B cell (primary cell): ENCODE data around the gene DLX1. TPM values are rescaled to one million over a fixed set of nuclear protein-coding genes. Genes with fewer than 3 reads are reported as not detected.

Experiments used
- ATAC-seq: fragments of 200-7000 bp; cut with Tn5 transposase; one replicate; pipeline ENCODE4 v1.10.0; 2021; ENCODE audit warnings: low read depth, mild to moderate bottlenecking, moderate number of reproducible peaks, moderate library complexity
- CTCF ChIA-PET: fragments of 350-600 bp; sonication (Branson Sonifier 250); formaldehyde crosslinking; loops from one replicate; lab custom pipeline; 2021; ENCODE audit warnings: antibody characterized with exemption, inconsistent platforms; lab: Charles Lee
- POLR2A ChIA-PET: fragments of 350-600 bp; sonication (Branson Sonifier 250); formaldehyde crosslinking; loops from one replicate; lab custom pipeline; 2021; ENCODE audit warnings: antibody characterized with exemption; lab: Charles Lee
- DNase-seq: peaks from one replicate; pipeline ENCODE4 v3.0.0; 2013
- H2AFZ ChIP-seq: 2 replicates; pipeline ENCODE4 v1.6.1; 2012; ENCODE audit warnings: mild to moderate bottlenecking, low read depth, low read length; ENCODE audit not compliant: insufficient read depth, poor library complexity, severe bottlenecking
- H3K27ac ChIP-seq, 2 donors: 1 replicate in 1 of 2; 2 replicates in 1 of 2; pipeline ENCODE4 v1.5.1; 2012 to 2013; ENCODE audit warnings: low read length in 2 of 2, mild to moderate bottlenecking in 2 of 2, moderate library complexity in 1 of 2
- H3K27me3 ChIP-seq, 4 experiments: fragments of 200-600 bp in 1 of 4; sonication (generic) in 1 of 4; replicated peaks in 1 of 4; 1 replicate in 2 of 4; 2 replicates in 2 of 4; pipeline versions ENCODE4 v1.6.1 to v1.7.0; 2013 to 2016; ENCODE audit warnings: low read length in 3 of 4, mild to moderate bottlenecking in 2 of 4, mixed read lengths in 1 of 4, moderate library complexity in 1 of 4; ENCODE audit not compliant: insufficient read depth in 4 of 4, control insufficient read depth in 3 of 4; ENCODE audit errors: control extremely low read depth in 1 of 4
- H3K36me3 ChIP-seq, 2 experiments: replicated peaks in 1 of 2; 1 replicate in 1 of 2; 2 replicates in 1 of 2; pipeline versions ENCODE4 v1.6.1 to v1.7.1; 2013; ENCODE audit warnings: low read length in 1 of 2; ENCODE audit not compliant: insufficient read depth in 2 of 2, control insufficient read depth in 1 of 2; ENCODE audit errors: control extremely low read depth in 1 of 2, extremely low read depth in 1 of 2
- H3K4me1 ChIP-seq, 2 donors: fragments of 200-600 bp in 1 of 2; sonication (generic) in 1 of 2; 1 replicate in 1 of 2; 2 replicates in 1 of 2; pipeline versions ENCODE4 v1.5.1 to v1.6.1; 2013 to 2017; ENCODE audit warnings: low read length in 2 of 2; ENCODE audit not compliant: control insufficient read depth in 2 of 2, insufficient read depth in 2 of 2
- H3K4me2 ChIP-seq: replicated peaks from 2 replicates; pipeline ENCODE3; 2012; ENCODE audit warnings: mild to moderate bottlenecking, low read depth, low read length; ENCODE audit not compliant: poor library complexity, severe bottlenecking
- H3K4me3 ChIP-seq, 5 experiments: fragments of 200-600 bp in 1 of 5; sonication (generic) in 1 of 5; 1 replicate in 3 of 5; 2 replicates in 2 of 5; pipeline versions ENCODE4 v1.5.1 to v1.7.0; 2011 to 2016; ENCODE audit warnings: low read length in 4 of 5, mild to moderate bottlenecking in 4 of 5, low read depth in 2 of 5, control low read depth in 1 of 5, moderate library complexity in 1 of 5; ENCODE audit not compliant: insufficient read depth in 1 of 5; ENCODE audit errors: control extremely low read depth in 1 of 5, extremely low read depth in 1 of 5
- H3K79me2 ChIP-seq: fragments of 200-600 bp; sonication (generic); one replicate; pipeline ENCODE4 v1.6.0; 2016; ENCODE audit warnings: low read length; ENCODE audit not compliant: control insufficient read depth, insufficient read depth
- H3K9ac ChIP-seq: fragments of 200-600 bp; sonication (generic); 2 replicates; pipeline ENCODE4 v1.6.1; 2017; ENCODE audit warnings: mild to moderate bottlenecking, low read length, moderate library complexity
- H3K9me3 ChIP-seq, 3 donors: one replicate each; pipeline versions ENCODE4 v1.6.1 to v1.7.1; 2013; ENCODE audit warnings: low read length in 2 of 3; ENCODE audit not compliant: control insufficient read depth in 2 of 3, insufficient read depth in 1 of 3; ENCODE audit errors: control extremely low read depth in 1 of 3
- H4K20me1 ChIP-seq: 2 replicates; pipeline ENCODE4 v1.6.0; 2012; ENCODE audit warnings: mild to moderate bottlenecking, low read length; ENCODE audit not compliant: insufficient read depth, control insufficient read depth, poor library complexity, severe bottlenecking
- H3K27ac Mint-ChIP-seq: one replicate; pipeline ENCODE4 v1.8.0; 2021; ENCODE audit warnings: mixed read lengths
- H3K27me3 Mint-ChIP-seq: one replicate; pipeline ENCODE4 v1.8.0; 2021; ENCODE audit warnings: mixed read lengths
- H3K4me1 Mint-ChIP-seq: one replicate; pipeline ENCODE4 v1.8.0; 2021; ENCODE audit warnings: mixed read lengths
- H3K4me3 Mint-ChIP-seq: one replicate; pipeline ENCODE4 v1.8.0; 2021; ENCODE audit warnings: mixed read lengths
- H3K9me3 Mint-ChIP-seq: one replicate; pipeline ENCODE4 v1.8.0; 2022; ENCODE audit warnings: mixed read lengths; ENCODE audit not compliant: insufficient read depth
- EZH2 ChIP-seq: IDR thresholded peaks from 2 replicates; pipeline ENCODE4 v1.6.1; 2012; ENCODE audit warnings: borderline replicate concordance, low read depth, mild to moderate bottlenecking, moderate library complexity, low read length; ENCODE audit not compliant: insufficient read depth, poor library complexity, severe bottlenecking
- WGBS: methylation state at CpG from one replicate; pipeline ENCODE4 v1.1.5; 2013; ENCODE audit warnings: missing lambda C conversion rate; ENCODE audit not compliant: insufficient coverage; 5-methylcytosine and 5-hydroxymethylcytosine counted together
- intact Hi-C: fragments of 100-400 bp; cut with micrococcal nuclease; formaldehyde crosslinking; loops from one replicate; pipeline ENCODE4 v1.10.0; 2022
- polyA plus RNA-seq: library from polyadenylated mRNA; depleted of rRNA; stranded (reverse); fragments of >200 nt; gene quantifications from 2 replicates; pipeline ENCODE4 v1.2.3, GENCODE V29; 2012
- total RNA-seq, 2 donors: library from RNA; stranded (reverse); fragments of 120-200 nt in 1 of 2; gene quantifications; 1 replicate in 1 of 2; 2 replicates in 1 of 2; pipeline versions ENCODE4 v1.2.3 to v1.2.4, GENCODE V29; 2013 to 2022
- TF ChIP-seq, protein P1 (sequence below): fragments of 200-600 bp; IDR thresholded peaks from one replicate; pipeline ENCODE4 v1.8.0; 2022; ENCODE audit warnings: antibody characterized with exemption, mild to moderate bottlenecking

DLX1 gene
- total and polyA plus RNA-seq, 2 donors (not counting 1 experiment from before 2014, with no cell fraction given): not detected

DNA sequence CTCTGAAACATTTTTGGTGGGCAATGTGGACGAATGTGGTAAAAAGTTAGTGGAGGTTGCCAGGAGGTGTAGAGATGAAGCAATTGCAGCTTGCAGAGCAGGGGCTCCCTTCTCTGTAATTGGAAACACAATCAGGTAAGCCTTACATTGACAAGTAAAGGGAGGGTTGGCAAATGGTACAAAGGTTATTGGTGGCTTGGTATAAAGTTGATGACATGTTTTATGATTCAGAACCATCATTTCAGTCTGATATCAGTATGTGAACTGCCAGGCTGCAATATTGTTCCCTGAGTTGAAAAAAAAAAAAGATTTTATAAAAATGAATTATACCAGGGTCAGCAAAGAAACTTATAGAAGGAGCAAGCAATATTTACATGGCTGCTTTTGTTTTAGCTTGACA is 14.4 kb upstream of the DLX1 start:
- no peak for DNase-seq
- H3K9ac ChIP-seq: no peak overlapping the region
- ChIA-PET POLR2A (no interaction called here), CTCF (interaction anchor here (0.6 kb wide), 1 partner anchor 391 kb away, joined by 3 read pairs; no protein-coding TSS in a partner anchor)
- H3K4me1 Mint-ChIP-seq: no peaks in the 10 kb centered on the region
- no peak overlapping the region for H3K4me2 ChIP-seq
- no peak overlapping the region for H3K27ac Mint-ChIP-seq
- intact Hi-C loops: no loop called here
- H3K4me3 ChIP-seq: no peak overlapping the region
- H2AFZ ChIP-seq: no peak overlapping the region
- H3K9me3 ChIP-seq: no peaks in the 10 kb centered on the region
- H3K27me3 ChIP-seq: no peaks in the 10 kb centered on the region
- peaks cover 0 to 1% of the 10 kb centered on the region in 2 experiments for H3K36me3 ChIP-seq
- H3K79me2 ChIP-seq: no peaks in the 10 kb centered on the region
- no peaks in the 10 kb centered on the region for H3K9me3 Mint-ChIP-seq
- H3K27ac ChIP-seq: no peak overlapping the region
- no peaks in the 10 kb centered on the region for H4K20me1 ChIP-seq
- WGBS: 100% methylated on average over 1 of the region's 1 CpG
- H3K4me3 Mint-ChIP-seq: no peak overlapping the region
- no peak for ATAC-seq
- no peak for TF ChIP-seq EZH2
- TF ChIP-seq, protein P1, sequence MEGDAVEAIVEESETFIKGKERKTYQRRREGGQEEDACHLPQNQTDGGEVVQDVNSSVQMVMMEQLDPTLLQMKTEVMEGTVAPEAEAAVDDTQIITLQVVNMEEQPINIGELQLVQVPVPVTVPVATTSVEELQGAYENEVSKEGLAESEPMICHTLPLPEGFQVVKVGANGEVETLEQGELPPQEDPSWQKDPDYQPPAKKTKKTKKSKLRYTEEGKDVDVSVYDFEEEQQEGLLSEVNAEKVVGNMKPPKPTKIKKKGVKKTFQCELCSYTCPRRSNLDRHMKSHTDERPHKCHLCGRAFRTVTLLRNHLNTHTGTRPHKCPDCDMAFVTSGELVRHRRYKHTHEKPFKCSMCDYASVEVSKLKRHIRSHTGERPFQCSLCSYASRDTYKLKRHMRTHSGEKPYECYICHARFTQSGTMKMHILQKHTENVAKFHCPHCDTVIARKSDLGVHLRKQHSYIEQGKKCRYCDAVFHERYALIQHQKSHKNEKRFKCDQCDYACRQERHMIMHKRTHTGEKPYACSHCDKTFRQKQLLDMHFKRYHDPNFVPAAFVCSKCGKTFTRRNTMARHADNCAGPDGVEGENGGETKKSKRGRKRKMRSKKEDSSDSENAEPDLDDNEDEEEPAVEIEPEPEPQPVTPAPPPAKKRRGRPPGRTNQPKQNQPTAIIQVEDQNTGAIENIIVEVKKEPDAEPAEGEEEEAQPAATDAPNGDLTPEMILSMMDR: no peak
- H3K4me1 ChIP-seq: no peaks in the 10 kb centered on the region
- H3K27me3 Mint-ChIP-seq: no peaks in the 10 kb centered on the region

DNA sequence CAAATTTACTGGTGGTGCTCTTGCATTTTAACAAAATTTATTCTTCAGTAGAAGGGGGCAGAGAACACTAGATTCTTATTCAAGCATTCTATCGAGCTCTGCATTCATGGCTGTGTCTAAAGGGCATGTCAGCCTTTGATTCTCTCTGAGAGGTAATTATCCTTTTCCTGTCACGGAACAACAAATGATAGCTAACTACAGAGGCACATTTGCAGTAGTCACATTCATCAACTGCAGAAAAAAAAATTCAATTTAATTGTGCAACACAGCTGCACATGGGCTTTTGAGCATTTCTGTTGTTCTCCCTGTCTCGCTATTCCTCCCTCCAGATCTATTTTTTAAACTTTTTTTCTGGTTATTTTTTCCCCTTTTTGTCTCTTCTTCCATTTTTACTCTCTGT is 13.0 kb upstream of the DLX1 start:
- TF ChIP-seq, protein P1: no peak
- TF ChIP-seq EZH2: no peak
- H3K9me3 Mint-ChIP-seq: no peaks in the 10 kb centered on the region
- no peaks in the 10 kb centered on the region for H3K36me3 ChIP-seq
- H3K4me3 ChIP-seq: no peak overlapping the region
- intact Hi-C loops: no loop called here
- H3K4me3 Mint-ChIP-seq: no peak overlapping the region
- no peak overlapping the region for H2AFZ ChIP-seq
- ChIA-PET POLR2A (no interaction called here), CTCF (no interaction called here)
- no peak overlapping the region for H3K27ac Mint-ChIP-seq
- H3K27me3 ChIP-seq: no peaks in the 10 kb centered on the region
- ATAC-seq (no peak), DNase-seq (no peak)
- 83% methylated on average over 1 of the region's 3 CpGs for WGBS
- no peak overlapping the region for H3K4me2 ChIP-seq
- H3K79me2 ChIP-seq: no peaks in the 10 kb centered on the region
- no peaks in the 10 kb centered on the region for H3K9me3 ChIP-seq
- H3K4me1 Mint-ChIP-seq: no peaks in the 10 kb centered on the region
- H3K27ac ChIP-seq: no peak overlapping the region
- H3K9ac ChIP-seq: no peak overlapping the region
- H3K27me3 Mint-ChIP-seq: no peaks in the 10 kb centered on the region
- no peaks in the 10 kb centered on the region for H3K4me1 ChIP-seq
- H4K20me1 ChIP-seq: no peaks in the 10 kb centered on the region
